T-helper 1 cell treated with Interleukin-12 subunit alpha and Interleukin-12 subunit beta and Interleukin-4 antibody, amounts not matched to agents 30 μg/mL and 1 μg/mL, for 36 hours (primary cell): ENCODE data around the gene CDH16.

Source experiments
- H3K27ac Mint-ChIP-seq: one replicate; pipeline ENCODE4 v1.8.0; 2021; ENCODE audit warnings: mild to moderate bottlenecking, mixed read lengths
- H3K27me3 Mint-ChIP-seq: one replicate; pipeline ENCODE4 v1.8.0; 2021; ENCODE audit warnings: low read depth, mixed read lengths
- H3K36me3 Mint-ChIP-seq: one replicate; pipeline ENCODE4 v1.8.0; 2021; ENCODE audit warnings: low read depth, mixed read lengths
- H3K4me1 Mint-ChIP-seq: one replicate; pipeline ENCODE4 v1.8.0; 2021; ENCODE audit warnings: low read depth, mixed read lengths
- H3K4me3 Mint-ChIP-seq: one replicate; pipeline ENCODE4 v1.8.0; 2021; ENCODE audit warnings: mild to moderate bottlenecking, moderate library complexity, mixed read lengths
- H3K9me3 Mint-ChIP-seq: one replicate; pipeline ENCODE4 v1.8.0; 2021; ENCODE audit warnings: mixed read lengths

CDH16 gene

DNA sequence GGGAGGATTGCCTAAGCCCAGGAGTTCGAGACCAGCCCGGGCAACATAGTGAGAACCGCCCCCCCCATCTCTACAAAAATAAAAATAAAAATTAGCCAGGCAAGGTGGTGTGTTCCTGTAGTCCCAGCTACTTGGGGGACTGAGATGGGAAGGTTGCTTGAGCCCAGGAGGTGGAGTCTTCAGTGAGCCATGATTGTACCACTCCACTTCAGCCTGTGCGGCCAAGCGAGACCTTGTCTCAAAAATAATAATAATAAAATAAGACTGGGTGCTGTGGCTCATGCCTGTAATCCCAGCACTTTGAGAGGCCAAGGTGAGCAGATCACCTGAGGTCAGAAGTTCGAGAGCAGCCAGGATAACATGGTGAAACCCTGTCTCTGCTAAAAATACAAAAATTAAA, 26.9 kb downstream of the CDH16 start:
- no peaks in the 10 kb centered on the region for H3K27me3 Mint-ChIP-seq
- no peaks in the 10 kb centered on the region for H3K9me3 Mint-ChIP-seq
- H3K4me1 Mint-ChIP-seq = peaks cover 29% of the 10 kb centered on the region
- H3K4me3 Mint-ChIP-seq = no peak overlapping the region
- H3K36me3 Mint-ChIP-seq = peaks cover 10% of the 10 kb centered on the region
- H3K27ac Mint-ChIP-seq = no peak overlapping the region

DNA sequence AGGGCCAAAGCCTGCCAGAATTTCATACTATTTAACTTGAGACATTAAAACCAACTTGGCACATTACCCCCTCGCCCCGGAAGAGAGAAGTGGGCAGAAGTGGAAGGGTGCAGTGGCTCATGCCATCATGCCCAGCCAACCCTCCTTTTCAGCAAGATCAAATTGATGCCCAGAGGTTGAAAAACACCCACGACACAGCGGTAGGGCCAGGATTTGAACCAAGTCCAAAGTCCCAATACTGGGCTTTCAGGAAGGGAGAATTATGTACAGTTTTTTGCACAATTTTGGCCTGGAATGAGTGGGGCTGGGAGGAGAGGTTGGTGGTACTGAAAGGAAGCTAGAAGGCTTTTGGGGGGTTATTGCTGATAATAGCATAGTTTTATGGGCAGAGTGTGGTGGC, 27.3 kb downstream of the CDH16 start:
- Mint-ChIP-seq H3K4me1 (peaks cover 31% of the 10 kb centered on the region), H3K27ac (no peak overlapping the region), H3K36me3 (peaks cover 13% of the 10 kb centered on the region), H3K27me3 (no peaks in the 10 kb centered on the region), H3K9me3 (no peaks in the 10 kb centered on the region), H3K4me3 (no peak overlapping the region)

DNA sequence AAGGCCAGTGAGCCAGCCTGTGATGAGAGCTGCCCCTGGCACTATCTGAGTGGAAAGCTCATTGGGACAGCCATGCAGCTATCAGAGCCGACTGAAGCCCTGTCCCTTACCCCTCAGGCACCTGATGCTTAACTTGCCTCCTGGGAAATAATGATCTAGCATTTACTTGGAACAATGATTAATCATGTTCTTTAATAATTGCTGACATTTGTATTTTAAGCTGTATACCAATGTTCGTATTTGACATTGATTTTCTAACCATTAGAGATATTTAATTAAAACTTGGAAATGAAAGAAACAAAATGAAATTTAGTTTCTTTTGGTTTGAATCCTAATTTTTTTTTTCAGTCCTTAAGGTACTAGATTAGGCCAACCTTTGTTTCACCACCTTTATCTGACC, 27.9 kb downstream of the CDH16 start:
- peaks cover 30% of the 10 kb centered on the region for H3K4me1 Mint-ChIP-seq
- H3K4me3 Mint-ChIP-seq = no peak overlapping the region
- H3K36me3 Mint-ChIP-seq = peaks cover 13% of the 10 kb centered on the region
- no peak overlapping the region for H3K27ac Mint-ChIP-seq
- H3K9me3 Mint-ChIP-seq = no peaks in the 10 kb centered on the region
- H3K27me3 Mint-ChIP-seq = no peaks in the 10 kb centered on the region

DNA sequence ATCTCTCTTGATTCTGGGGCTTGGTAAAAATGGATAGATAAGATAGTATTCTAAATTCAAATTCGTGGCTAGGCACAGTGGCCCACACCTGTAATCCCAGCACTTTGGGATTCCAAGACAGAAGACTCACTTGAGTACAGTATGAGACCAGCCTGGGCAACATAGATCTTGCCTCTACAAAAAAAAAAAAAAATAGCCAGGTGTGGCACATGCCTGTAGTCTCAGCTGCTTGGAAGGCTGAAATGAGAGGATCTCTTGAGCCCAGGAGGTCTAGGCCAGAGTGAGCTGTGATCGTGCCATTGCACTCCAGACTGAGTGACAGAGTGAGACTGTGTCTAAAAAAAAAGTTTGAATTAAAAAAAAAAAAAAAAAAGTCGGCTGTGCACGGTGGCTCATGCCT, 29.1 kb downstream of the CDH16 start:
- Mint-ChIP-seq H3K27me3 (no peaks in the 10 kb centered on the region), H3K27ac (no peak overlapping the region), H3K4me1 (peaks cover 30% of the 10 kb centered on the region), H3K36me3 (peaks cover 22% of the 10 kb centered on the region), H3K9me3 (no peaks in the 10 kb centered on the region), H3K4me3 (no peak overlapping the region)

DNA sequence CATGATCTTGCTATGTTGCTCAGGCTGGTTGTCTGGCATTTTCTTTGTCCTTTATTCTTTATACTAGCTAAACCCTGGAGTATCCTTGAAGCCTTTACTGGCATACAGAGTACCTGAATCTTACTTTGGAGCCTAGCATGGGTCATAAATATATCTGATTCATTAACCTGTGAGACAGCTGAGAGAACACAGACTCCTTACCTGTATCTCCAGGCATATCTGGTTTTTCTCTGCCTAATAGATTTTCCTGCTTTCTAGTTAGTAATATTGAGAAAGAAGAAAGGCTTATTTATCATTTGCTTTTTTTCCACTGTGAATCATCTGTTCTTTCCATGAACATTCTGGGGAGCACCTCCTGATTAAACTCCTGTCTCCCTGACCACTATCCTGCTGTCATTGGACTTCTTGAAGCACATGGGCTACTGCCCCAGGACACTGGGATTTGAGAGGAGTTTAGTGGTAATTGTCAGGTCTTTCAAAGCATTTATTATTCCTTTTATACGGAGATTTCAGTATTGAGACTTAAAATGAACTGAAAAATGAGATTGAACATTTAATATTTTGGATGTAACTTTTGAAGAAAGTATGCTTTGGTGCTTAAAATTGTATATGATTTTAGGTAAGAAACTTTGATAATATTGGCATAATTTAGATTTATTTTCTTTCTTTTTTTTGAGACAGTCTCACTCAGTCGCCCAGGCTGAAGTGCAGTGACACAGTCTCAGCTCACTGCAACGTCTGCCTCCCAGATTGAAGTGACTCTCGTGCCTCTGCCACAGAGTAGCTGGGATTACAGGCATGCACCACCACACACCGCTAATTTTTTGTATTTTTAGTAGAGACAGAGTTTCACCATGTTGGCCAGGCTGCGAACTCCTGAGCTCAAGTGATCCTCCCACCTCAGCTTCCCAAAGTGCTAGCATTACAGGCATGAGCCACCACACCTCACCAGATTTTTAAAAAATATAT, 29.8 kb downstream of the CDH16 start:
- Mint-ChIP-seq H3K36me3 (peaks cover 25% of the 10 kb centered on the region), H3K27me3 (no peaks in the 10 kb centered on the region), H3K4me1 (peaks cover 28% of the 10 kb centered on the region), H3K9me3 (no peaks in the 10 kb centered on the region), H3K27ac (no peak overlapping the region), H3K4me3 (no peak overlapping the region)

DNA sequence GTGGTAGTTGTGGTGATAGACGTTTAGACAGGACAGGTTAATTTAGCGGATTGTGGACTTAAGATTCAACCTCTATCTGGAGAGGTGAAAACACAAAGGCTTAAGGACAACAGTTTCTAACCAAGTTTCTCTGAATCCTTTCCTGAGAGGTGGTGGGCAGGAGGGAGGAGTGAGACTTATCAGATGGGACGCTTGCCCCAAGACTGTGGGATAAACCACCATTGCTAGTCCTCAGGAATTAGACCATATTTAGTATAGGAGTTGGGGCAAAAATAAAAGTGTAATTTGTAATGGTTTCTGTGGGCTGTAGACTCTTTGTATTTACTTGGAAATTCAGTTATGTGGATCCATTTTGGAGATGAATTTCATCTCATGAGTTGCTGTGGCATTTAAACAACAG, 31.8 kb downstream of the CDH16 start:
- Mint-ChIP-seq H3K36me3 (peaks cover 23% of the 10 kb centered on the region), H3K9me3 (no peaks in the 10 kb centered on the region), H3K27me3 (no peaks in the 10 kb centered on the region), H3K27ac (no peak overlapping the region), H3K4me3 (no peak overlapping the region), H3K4me1 (peaks cover 27% of the 10 kb centered on the region)

DNA sequence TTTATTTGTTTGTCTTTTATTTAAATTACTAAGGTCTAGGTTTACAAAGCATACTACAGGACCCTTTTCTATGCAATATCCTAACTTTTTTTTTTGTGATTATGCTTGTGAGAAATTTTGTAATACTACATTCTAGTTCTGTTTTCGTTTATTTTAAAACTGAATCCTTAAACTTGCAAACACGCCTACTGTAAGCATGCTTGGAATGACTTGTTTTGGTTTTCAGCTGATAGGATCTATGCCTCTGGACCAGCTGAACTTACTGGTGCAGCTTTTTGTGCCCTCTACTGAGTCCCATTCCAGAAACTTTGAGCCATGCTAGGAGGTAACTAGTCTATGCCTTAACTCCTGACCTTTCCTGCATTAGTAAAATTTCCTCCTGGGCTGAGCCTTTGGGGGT, 32.4 kb downstream of the CDH16 start:
- Mint-ChIP-seq H3K27ac (no peak overlapping the region), H3K27me3 (no peaks in the 10 kb centered on the region), H3K36me3 (peaks cover 23% of the 10 kb centered on the region), H3K9me3 (no peaks in the 10 kb centered on the region), H3K4me1 (peaks cover 28% of the 10 kb centered on the region), H3K4me3 (no peak overlapping the region)

DNA sequence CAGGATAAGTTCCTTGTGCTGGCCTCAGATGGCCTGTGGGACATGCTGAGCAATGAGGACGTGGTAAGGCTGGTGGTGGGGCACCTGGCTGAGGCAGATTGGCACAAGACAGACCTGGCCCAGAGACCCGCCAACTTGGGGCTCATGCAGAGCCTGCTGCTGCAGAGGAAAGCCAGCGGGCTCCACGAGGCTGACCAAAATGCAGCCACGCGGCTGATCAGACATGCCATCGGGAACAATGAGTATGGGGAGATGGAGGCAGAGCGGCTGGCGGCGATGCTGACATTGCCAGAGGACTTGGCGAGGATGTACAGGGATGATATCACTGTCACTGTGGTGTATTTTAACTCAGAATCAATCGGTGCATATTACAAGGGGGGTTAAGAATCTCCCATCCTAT, 33.2 kb downstream of the CDH16 start:
- H3K27me3 Mint-ChIP-seq = no peaks in the 10 kb centered on the region
- H3K36me3 Mint-ChIP-seq = peaks cover 23% of the 10 kb centered on the region
- H3K4me3 Mint-ChIP-seq = no peak overlapping the region
- no peak overlapping the region for H3K27ac Mint-ChIP-seq
- peaks cover 28% of the 10 kb centered on the region for H3K4me1 Mint-ChIP-seq
- no peaks in the 10 kb centered on the region for H3K9me3 Mint-ChIP-seq

DNA sequence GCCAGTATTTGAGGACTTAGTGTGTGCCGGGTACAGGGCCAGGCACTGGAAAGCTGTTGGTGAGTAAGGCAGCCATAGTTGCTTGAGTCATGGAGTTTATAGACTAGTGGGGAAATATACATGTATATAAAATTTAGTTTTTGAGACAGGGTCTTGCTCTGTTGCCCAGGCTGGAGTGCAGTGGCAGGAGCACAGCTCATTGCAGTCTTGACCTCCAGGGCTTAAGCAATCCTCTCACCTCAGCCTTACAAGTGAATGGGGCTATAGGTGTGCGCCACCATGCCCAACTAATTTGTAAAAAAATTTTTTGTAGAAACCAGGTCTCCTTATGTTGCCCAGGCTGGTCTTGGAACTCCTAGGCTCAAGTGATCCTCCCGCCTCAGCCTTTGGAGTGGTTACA, 36.0 kb downstream of the CDH16 start:
- Mint-ChIP-seq H3K36me3 (peaks cover 22% of the 10 kb centered on the region), H3K4me1 (peaks cover 49% of the 10 kb centered on the region), H3K27me3 (no peaks in the 10 kb centered on the region), H3K27ac (no peak overlapping the region), H3K4me3 (no peak overlapping the region), H3K9me3 (no peaks in the 10 kb centered on the region)

DNA sequence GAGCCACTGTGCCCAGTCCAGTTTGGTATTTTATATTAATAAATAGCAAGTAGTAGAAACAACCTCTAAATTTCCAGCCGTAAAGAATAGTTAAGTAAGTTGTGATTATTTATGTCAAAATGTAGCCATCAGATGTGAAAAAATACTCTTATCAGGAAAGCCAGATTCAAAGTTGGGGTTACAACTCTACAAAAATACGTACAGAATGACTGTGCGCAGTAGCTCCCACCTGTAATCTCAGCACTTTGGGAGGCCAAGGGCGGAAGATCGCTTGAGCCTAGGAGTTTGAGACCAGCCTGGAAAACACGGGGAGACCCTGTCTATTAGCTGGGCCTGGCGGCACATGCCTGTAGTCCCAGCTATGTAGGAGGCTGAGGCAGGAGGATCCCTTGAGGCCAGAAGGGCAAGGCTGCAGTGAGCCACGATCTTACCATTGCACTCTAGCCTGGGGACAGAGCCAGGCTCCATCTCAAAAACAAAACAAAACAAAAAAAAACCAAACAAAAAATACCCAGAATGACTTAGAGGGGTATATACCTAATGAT, 36.6 kb downstream of the CDH16 start:
- Mint-ChIP-seq H3K27ac (no peak overlapping the region), H3K4me1 (peaks cover 44% of the 10 kb centered on the region), H3K27me3 (no peaks in the 10 kb centered on the region), H3K4me3 (peak overlapping the region; percentile 40), H3K9me3 (no peaks in the 10 kb centered on the region), H3K36me3 (peaks cover 19% of the 10 kb centered on the region)

DNA sequence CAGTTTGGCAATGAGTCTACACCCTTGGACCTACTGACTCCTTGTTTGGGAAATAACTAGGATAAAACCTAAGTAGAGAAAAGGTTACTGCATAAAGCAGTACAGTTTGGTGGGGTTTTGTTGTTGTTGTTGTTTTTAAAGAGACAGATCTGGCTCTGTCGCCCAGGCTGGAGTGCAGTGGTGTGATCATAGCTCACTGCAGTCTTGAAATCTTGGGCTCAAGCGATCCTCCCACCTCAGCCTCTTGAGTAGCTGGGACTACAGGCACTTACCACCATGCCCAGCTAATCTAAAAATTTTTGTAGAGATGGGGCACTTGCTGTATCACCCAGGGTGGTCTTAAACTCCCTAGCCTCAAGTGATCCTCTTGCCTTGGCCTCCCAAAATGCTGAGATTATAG, 37.1 kb downstream of the CDH16 start:
- H3K9me3 Mint-ChIP-seq = no peaks in the 10 kb centered on the region
- H3K36me3 Mint-ChIP-seq = peaks cover 15% of the 10 kb centered on the region
- H3K27ac Mint-ChIP-seq = no peak overlapping the region
- H3K4me1 Mint-ChIP-seq = peaks cover 41% of the 10 kb centered on the region
- H3K27me3 Mint-ChIP-seq = no peaks in the 10 kb centered on the region
- peak overlapping the region; percentile 100 for H3K4me3 Mint-ChIP-seq

DNA sequence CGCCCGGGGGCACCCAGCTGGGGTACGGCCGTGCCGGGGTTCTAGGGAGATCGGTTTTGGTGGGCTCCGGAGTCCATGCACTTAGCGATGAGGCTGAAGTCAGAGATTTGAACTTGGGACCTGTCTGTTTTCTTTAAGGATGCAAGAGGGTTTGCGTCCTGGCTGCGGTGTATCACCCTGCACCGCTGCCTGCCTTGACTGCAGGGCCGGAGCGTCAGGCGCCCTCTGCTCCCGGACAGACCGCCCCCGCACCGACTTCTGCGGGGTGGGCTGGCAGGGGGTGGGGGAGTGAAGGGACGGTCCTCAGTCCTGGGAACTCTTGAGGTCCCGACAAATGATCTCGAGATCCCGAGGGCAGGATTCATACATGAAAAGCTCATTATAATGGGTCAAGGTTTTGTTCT, 37.7 kb downstream of the CDH16 start:
- H3K27me3 Mint-ChIP-seq = no peaks in the 10 kb centered on the region
- no peak overlapping the region for H3K27ac Mint-ChIP-seq
- peak overlapping the region; percentile 100 for H3K4me3 Mint-ChIP-seq
- H3K9me3 Mint-ChIP-seq = no peaks in the 10 kb centered on the region
- H3K36me3 Mint-ChIP-seq = peaks cover 14% of the 10 kb centered on the region
- peaks cover 44% of the 10 kb centered on the region for H3K4me1 Mint-ChIP-seq

DNA sequence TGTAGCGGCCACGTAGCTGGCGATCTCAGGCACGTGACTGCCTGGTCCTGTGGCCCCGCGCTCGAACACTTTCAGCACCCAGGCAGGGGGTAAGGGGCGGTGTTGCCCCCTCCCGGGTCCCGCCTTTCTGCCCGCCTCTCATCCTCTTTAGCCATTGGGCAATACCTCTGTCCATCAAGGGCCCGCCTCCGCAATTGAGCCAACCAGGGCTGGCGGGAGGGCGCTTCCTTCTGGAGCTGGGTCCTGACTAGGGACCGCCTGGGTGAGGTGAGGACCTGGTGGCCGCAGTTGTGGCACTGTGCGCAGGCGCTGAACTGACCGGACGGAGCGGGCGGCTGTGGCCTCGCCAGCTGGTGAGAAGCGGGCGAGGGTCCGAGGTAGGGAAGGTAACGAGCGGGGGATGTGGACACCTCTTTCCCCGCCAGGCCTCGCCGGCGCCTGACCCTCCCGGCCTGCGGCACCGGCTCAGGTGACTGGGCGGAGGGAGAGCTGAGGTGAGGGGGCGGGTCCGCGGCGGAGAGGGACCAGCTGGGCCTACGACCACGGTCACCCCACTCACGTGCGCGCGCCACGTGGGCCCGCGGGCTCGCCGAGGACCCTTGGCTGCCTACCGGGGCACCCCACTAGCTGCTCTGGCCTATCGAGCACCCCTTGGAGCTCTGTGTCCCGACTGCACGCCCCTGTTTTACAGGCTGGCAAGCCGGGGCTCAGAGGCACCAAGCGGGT, 38.2 kb downstream of the CDH16 start, which contains the start of gene PDP2:
Gene PDP2 (plus strand): TSS at position 228 of the 726 bp plus-strand sequence. CDS start 3,770 bp downstream, outside the sequence.
- Mint-ChIP-seq H3K27me3 (no peaks in the 10 kb centered on the region), H3K36me3 (peaks cover 11% of the 10 kb centered on the region), H3K27ac (peak within 1 kb of the TSS; percentile 95), H3K4me3 (peak within 1 kb of the TSS; percentile 100), H3K9me3 (no peaks in the 10 kb centered on the region), H3K4me1 (peaks cover 42% of the 10 kb centered on the region)

DNA sequence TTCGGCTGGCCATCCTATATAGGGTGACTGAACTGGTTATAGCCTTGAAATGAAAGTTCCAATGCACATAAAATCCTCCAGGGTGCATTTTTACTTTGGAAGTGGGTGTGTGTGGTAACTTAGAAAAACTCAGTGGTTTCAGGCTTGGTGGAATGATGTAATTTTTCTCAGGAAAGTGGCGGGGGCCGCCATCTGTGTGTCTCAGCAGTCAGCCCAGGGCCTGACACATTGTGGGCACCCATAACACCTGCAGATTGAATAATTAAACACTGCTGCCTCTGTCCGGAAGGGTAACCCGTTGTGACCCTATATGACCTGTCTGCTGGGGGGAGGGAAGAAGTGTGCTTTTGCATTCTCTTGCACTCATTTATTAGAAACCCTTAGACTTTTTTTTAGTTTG, 40.6 kb downstream of the CDH16 start:
- H3K4me1 Mint-ChIP-seq = peaks cover 54% of the 10 kb centered on the region
- no peaks in the 10 kb centered on the region for H3K27me3 Mint-ChIP-seq
- H3K36me3 Mint-ChIP-seq = peaks cover 2% of the 10 kb centered on the region
- peak overlapping the region; percentile 45 for H3K4me3 Mint-ChIP-seq
- peak overlapping the region; percentile 65 for H3K27ac Mint-ChIP-seq
- no peaks in the 10 kb centered on the region for H3K9me3 Mint-ChIP-seq
